Astrocyte (in vitro differentiated cells and primary cell): ENCODE results near the gene ZBTB18. TPM values are rescaled to one million over a fixed set of nuclear protein-coding genes. Genes with fewer than 3 reads are reported as not detected.

ENCODE experiments used
- DNase-seq: peaks from one replicate; pipeline ENCODE4 v3.0.0-alpha.2; 2010; ENCODE audit warnings: low read depth
- FAIRE-seq: peaks from 2 replicates; lab custom pipeline; 2011; peaks lifted over from hg19 to GRCh38; lab: Jason Lieb, UNC
- H2AFZ ChIP-seq: 2 replicates; pipeline ENCODE4 v1.6.0; 2012; ENCODE audit warnings: low read depth, low read length, inconsistent platforms
- H3K27ac ChIP-seq: 2 replicates; pipeline ENCODE4 v1.5.1; 2011; ENCODE audit warnings: low read depth, low read length, inconsistent platforms
- H3K27me3 ChIP-seq: 2 replicates; pipeline ENCODE4 v1.6.0; 2011; ENCODE audit warnings: low read length, inconsistent platforms; ENCODE audit not compliant: insufficient read depth
- H3K36me3 ChIP-seq: 2 replicates; pipeline ENCODE4 v1.5.1; 2011; ENCODE audit warnings: low read length, inconsistent platforms; ENCODE audit not compliant: insufficient read depth
- H3K4me1 ChIP-seq: 2 replicates; pipeline ENCODE4 v1.5.1; 2011; ENCODE audit warnings: low read length, inconsistent platforms; ENCODE audit not compliant: insufficient read depth
- H3K4me2 ChIP-seq: 2 replicates; pipeline ENCODE4 v1.6.0; 2012; ENCODE audit warnings: low read length, inconsistent platforms
- H3K4me3 ChIP-seq: 2 replicates; pipeline ENCODE4 v1.5.1; 2011; ENCODE audit warnings: low read depth, mild to moderate bottlenecking, low read length, inconsistent platforms; ENCODE audit not compliant: insufficient read depth
- H3K79me2 ChIP-seq: 2 replicates; pipeline ENCODE4 v1.6.0; 2012; ENCODE audit warnings: mild to moderate bottlenecking, low read length, inconsistent platforms; ENCODE audit not compliant: insufficient read depth
- H3K9ac ChIP-seq: 2 replicates; pipeline ENCODE4 v1.6.0; 2012; ENCODE audit warnings: mild to moderate bottlenecking, low read length, inconsistent platforms
- H3K9me3 ChIP-seq: 2 replicates; pipeline ENCODE4 v1.5.1; 2012; ENCODE audit warnings: low read depth, mild to moderate bottlenecking, low read length, inconsistent platforms; ENCODE audit not compliant: insufficient read depth
- H4K20me1 ChIP-seq: 2 replicates; pipeline ENCODE4 v1.6.0; 2012; ENCODE audit warnings: low read length, inconsistent platforms; ENCODE audit not compliant: insufficient read depth
- H3K27ac Mint-ChIP-seq: one replicate; pipeline ENCODE4 v1.8.0; 2021; ENCODE audit warnings: mild to moderate bottlenecking, mixed read lengths; ENCODE audit not compliant: unreplicated experiment
- H3K27me3 Mint-ChIP-seq: one replicate; pipeline ENCODE4 v1.8.0; 2021; ENCODE audit warnings: low read depth, mixed read lengths; ENCODE audit not compliant: unreplicated experiment
- H3K36me3 Mint-ChIP-seq: one replicate; pipeline ENCODE4 v1.8.0; 2021; ENCODE audit warnings: low read depth, mixed read lengths; ENCODE audit not compliant: unreplicated experiment
- H3K4me1 Mint-ChIP-seq: one replicate; pipeline ENCODE4 v1.8.0; 2021; ENCODE audit warnings: low read depth, mixed read lengths; ENCODE audit not compliant: unreplicated experiment
- H3K4me3 Mint-ChIP-seq: one replicate; pipeline ENCODE4 v1.8.0; 2021; ENCODE audit warnings: mild to moderate bottlenecking, moderate library complexity, mixed read lengths; ENCODE audit not compliant: unreplicated experiment
- H3K9me3 Mint-ChIP-seq: one replicate; pipeline ENCODE4 v1.8.0; 2021; ENCODE audit warnings: mild to moderate bottlenecking, mixed read lengths; ENCODE audit not compliant: unreplicated experiment
- CTCF ChIP-seq: IDR thresholded peaks from 2 replicates; pipeline ENCODE4 v1.5.1; 2011; ENCODE audit warnings: low read depth, mild to moderate bottlenecking, inconsistent platforms, low read length, moderate library complexity; ENCODE audit not compliant: insufficient read depth
- EZH2 ChIP-seq: IDR thresholded peaks from 2 replicates; pipeline ENCODE4 v1.6.1; 2012; ENCODE audit warnings: mild to moderate bottlenecking, low read length, inconsistent platforms; ENCODE audit not compliant: insufficient read depth
- total RNA-seq: library from RNA; stranded (reverse); gene quantifications from 2 replicates; pipeline ENCODE4 v1.2.1, GENCODE V29; 2021

The ZBTB18 gene
- total RNA-seq, 1 donor from 2014 or later, result 19.2 TPM

DNA sequence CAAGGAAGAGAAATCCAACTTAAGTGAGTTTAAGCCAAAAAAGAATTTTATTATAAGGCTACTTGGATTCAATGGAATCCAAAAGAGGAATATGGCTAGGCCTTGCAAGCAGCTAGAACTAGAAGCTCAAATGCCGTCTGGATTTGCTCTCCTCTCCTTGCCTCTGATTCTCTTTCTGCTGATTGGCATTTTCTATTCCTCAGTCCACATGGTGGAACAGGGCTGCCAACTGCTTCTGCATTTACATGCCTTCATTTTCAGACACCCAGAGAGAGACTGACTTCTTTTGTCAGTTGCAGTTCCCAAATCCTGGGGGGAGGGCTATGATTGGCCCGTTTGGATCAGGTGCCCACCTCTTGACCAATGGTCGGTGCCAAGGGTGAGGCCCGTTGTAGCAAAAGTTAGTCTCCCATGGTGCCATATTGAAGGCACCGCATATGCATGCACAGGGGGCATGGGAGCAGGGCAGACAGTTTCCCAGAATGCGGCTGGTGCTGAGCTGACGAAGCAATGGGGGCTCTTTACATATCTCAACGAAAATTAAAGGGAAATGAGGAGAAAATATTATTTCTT lies 18.3 kb downstream of the ZBTB18 start:
- H4K20me1 ChIP-seq, result no peaks in the 10 kb centered on the region
- DNase-seq (no peak), FAIRE-seq (no peak)
- H3K9me3 Mint-ChIP-seq, result no peaks in the 10 kb centered on the region
- H2AFZ ChIP-seq, result no peak overlapping the region
- TF ChIP-seq EZH2 (no peak), CTCF (no peak)
- H3K4me3 Mint-ChIP-seq, result no peak overlapping the region
- H3K27ac Mint-ChIP-seq, result peak overlapping the region; percentile 34
- H3K36me3 ChIP-seq, result no peaks in the 10 kb centered on the region
- no peaks in the 10 kb centered on the region for H3K9me3 ChIP-seq
- H3K79me2 ChIP-seq, result no peaks in the 10 kb centered on the region
- peaks cover 9% of the 10 kb centered on the region for H3K4me1 Mint-ChIP-seq
- peaks cover 19% of the 10 kb centered on the region for H3K4me1 ChIP-seq
- peaks cover 8% of the 10 kb centered on the region for H3K27me3 Mint-ChIP-seq
- H3K27me3 ChIP-seq, result no peaks in the 10 kb centered on the region
- H3K36me3 Mint-ChIP-seq, result no peaks in the 10 kb centered on the region
- no peak overlapping the region for H3K9ac ChIP-seq
- H3K4me3 ChIP-seq, result no peak overlapping the region
- no peak overlapping the region for H3K4me2 ChIP-seq
- no peak overlapping the region for H3K27ac ChIP-seq

DNA sequence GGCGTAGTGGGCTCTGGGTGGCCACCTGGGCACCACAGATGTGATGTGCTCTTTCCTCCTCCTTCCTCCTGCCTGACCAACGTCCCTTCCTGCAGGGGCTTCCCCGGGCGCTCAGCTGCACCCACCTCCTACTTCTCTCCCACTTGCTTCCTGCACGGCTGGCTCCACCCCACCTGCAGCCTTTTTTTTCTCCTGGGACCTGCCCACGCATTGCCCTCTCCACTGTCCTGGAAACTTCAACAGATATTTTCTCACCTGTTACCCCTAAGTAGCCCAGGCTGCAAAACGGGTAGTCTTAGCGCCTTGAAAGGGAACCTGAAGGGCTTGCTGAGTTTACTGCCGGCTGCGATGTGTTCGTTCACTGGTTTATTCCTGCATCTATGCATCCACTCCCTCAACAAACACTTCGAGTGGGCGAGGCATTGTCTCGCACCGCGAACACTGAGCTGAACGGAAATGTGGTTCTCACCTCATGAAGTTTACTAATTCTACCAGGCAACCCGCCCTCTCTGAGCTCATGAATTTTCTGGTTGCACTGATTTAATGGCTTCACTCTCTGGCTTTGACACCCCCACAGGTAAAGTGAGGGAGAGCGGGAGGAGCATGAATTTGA lies 23.6 kb downstream of the ZBTB18 start:
- Mint-ChIP-seq H3K36me3 (no peaks in the 10 kb centered on the region), H3K27me3 (peaks cover 37% of the 10 kb centered on the region), H3K27ac (no peak overlapping the region), H3K4me3 (no peak overlapping the region), H3K9me3 (no peaks in the 10 kb centered on the region), H3K4me1 (no peaks in the 10 kb centered on the region)
- H3K79me2 ChIP-seq, result no peaks in the 10 kb centered on the region
- H3K9ac ChIP-seq, result no peak overlapping the region
- H4K20me1 ChIP-seq, result no peaks in the 10 kb centered on the region
- no peak for TF ChIP-seq EZH2
- TF ChIP-seq CTCF, result no peak
- no peak for FAIRE-seq
- H3K4me2 ChIP-seq, result no peak overlapping the region
- H3K4me3 ChIP-seq, result no peak overlapping the region
- no peak overlapping the region for H2AFZ ChIP-seq
- peaks cover 11% of the 10 kb centered on the region for H3K27me3 ChIP-seq
- H3K9me3 ChIP-seq, result no peaks in the 10 kb centered on the region
- H3K27ac ChIP-seq, result no peak overlapping the region
- H3K4me1 ChIP-seq, result peaks cover 7% of the 10 kb centered on the region
- H3K36me3 ChIP-seq, result no peaks in the 10 kb centered on the region
- no peak for DNase-seq

DNA sequence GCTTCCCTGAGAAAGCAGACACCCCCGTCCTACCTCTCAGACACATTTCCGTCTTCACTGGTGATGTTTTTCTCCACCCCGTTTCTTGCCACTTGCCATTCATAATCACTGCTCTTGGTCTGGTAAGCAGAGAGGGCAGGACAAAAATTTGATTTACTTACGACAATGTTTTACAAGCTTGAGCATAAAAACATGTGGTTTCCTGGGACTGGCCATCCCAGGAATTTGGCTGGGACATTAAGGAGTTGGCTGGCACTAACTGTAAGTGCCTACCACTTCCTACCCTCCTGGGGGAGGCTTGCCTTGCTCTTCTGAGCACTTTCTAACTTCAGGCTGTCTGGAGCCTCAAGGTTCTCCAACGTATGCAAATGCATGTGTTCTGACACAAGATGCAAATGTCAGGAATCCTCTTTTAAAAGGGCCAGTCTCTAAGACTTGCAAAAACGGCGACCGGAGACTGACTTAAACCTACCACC lies 24.2 kb downstream of the ZBTB18 start:
- Histone ChIP-seq H3K9me3 (no peaks in the 10 kb centered on the region), H3K4me1 (peaks cover 7% of the 10 kb centered on the region), H3K27ac (no peak overlapping the region), H3K9ac (no peak overlapping the region), H3K27me3 (peaks cover 11% of the 10 kb centered on the region), H3K4me2 (no peak overlapping the region), H3K36me3 (no peaks in the 10 kb centered on the region), H3K79me2 (no peaks in the 10 kb centered on the region), H3K4me3 (no peak overlapping the region), H2AFZ (no peak overlapping the region), H4K20me1 (no peaks in the 10 kb centered on the region)
- no peak overlapping the region for H3K4me3 Mint-ChIP-seq
- H3K36me3 Mint-ChIP-seq, result no peaks in the 10 kb centered on the region
- no peak for DNase-seq
- H3K4me1 Mint-ChIP-seq, result no peaks in the 10 kb centered on the region
- no peaks in the 10 kb centered on the region for H3K9me3 Mint-ChIP-seq
- H3K27me3 Mint-ChIP-seq, result peaks cover 37% of the 10 kb centered on the region
- TF ChIP-seq EZH2 (no peak), CTCF (no peak)
- H3K27ac Mint-ChIP-seq, result no peak overlapping the region
- peak; percentile 13 for FAIRE-seq
